ENCODE measurements around the gene KLC3.

KLC3 gene

GRCh38 chr19:45346449-45346848 is 5.9 kb downstream of the KLC3 start:
- DNase-seq: no peak
- Histone ChIP-seq H3K27me3 (peaks cover 21% of the 10 kb centered on the region), H3K36me3 (no peaks in the 10 kb centered on the region; the same call in 1 of the 2 replicates), H3K4me3 (ENCODE audit: low read depth, low read length) (no peak overlapping the region), H3K4me1 (no peaks in the 10 kb centered on the region), H3K9me3 (no peaks in the 10 kb centered on the region)
- TF ChIP-seq, protein P1, sequence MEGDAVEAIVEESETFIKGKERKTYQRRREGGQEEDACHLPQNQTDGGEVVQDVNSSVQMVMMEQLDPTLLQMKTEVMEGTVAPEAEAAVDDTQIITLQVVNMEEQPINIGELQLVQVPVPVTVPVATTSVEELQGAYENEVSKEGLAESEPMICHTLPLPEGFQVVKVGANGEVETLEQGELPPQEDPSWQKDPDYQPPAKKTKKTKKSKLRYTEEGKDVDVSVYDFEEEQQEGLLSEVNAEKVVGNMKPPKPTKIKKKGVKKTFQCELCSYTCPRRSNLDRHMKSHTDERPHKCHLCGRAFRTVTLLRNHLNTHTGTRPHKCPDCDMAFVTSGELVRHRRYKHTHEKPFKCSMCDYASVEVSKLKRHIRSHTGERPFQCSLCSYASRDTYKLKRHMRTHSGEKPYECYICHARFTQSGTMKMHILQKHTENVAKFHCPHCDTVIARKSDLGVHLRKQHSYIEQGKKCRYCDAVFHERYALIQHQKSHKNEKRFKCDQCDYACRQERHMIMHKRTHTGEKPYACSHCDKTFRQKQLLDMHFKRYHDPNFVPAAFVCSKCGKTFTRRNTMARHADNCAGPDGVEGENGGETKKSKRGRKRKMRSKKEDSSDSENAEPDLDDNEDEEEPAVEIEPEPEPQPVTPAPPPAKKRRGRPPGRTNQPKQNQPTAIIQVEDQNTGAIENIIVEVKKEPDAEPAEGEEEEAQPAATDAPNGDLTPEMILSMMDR (IDR thresholded peaks at IDR 0.05; ENCODE audit: low read depth, low read length): 0 out of 2 replicates have a peak, but pooled peaks have one; percentile 3

DNA sequence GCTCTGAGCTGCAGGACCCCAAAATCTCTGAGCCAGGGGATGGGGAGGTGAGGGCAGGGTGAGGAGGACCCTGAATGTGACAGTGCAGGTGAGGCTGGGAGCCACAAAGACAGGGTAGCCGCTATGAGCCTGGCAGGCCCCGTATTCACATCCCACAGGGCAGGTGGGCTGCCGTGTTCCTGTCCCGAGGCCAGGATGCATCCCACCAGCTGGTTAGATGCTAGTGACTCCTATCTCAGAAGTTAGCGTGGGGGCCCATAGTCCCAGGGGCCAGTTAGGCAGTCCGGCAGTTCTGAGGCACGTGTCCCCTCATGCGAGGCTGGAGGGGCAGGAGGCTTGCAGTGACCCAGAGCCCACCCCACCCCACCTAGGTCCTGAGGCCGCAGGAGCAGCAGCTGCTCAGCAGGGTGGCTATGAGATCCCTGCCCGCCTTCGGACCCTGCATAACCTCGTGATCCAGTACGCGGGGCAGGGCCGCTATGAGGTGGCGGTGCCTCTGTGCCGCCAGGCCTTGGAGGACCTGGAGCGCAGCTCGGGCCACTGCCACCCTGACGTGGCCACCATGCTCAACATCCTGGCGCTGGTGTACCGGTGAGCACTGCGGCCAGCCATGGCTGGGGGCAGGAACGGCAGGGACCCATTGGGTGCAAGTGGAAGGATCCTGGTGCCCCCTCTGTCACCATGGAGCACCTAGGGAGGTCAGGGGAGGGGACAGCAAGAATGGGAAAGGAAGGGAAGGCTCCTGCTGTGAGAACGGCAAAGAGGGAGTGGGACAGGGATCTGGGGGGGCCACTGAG is 7.2 kb downstream of the KLC3 start:
- no peaks in the 10 kb centered on the region for H3K4me1 ChIP-seq
- H3K36me3 ChIP-seq: no peaks in the 10 kb centered on the region; the same call in 1 of the 2 replicates
- H3K9me3 ChIP-seq: no peaks in the 10 kb centered on the region

GRCh38 chr19:45348367-45349125 is 8.0 kb downstream of the KLC3 start:
- TF ChIP-seq, protein P1 (IDR thresholded peaks at IDR 0.05; ENCODE audit: low read depth, low read length): no peak
- no peaks in the 10 kb centered on the region; the same call in 1 of the 2 replicates for H3K36me3 ChIP-seq
- no peaks in the 10 kb centered on the region for H3K9me3 ChIP-seq
- H3K4me3 ChIP-seq (ENCODE audit: low read depth, low read length): no peak overlapping the region
- no peak for DNase-seq
- H3K27me3 ChIP-seq: peaks cover 21% of the 10 kb centered on the region
- no peaks in the 10 kb centered on the region for H3K4me1 ChIP-seq

More for the DNA sequence above, 7.2 kb downstream of the KLC3 start:
- DNase-seq: no peak
- H3K4me3 ChIP-seq (ENCODE audit: low read depth, low read length): no peak overlapping the region
- peaks cover 21% of the 10 kb centered on the region for H3K27me3 ChIP-seq
- TF ChIP-seq, protein P1 (IDR thresholded peaks at IDR 0.05; ENCODE audit: low read depth, low read length): no peak

DNA sequence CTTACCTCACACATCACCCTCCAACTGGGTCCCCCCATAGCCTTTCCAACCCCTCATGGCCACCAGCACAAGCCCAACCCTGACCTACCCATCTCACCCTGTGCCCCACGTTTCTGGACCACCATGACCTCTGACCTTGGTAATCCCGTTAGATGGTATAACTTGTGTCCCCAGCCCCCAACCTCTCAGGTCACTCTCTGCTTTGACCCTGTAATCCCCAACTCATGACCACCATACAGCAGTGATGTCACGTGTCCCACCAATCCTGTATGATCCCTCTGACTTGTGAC is 8.5 kb downstream of the KLC3 start:
- Histone ChIP-seq H3K4me3 (ENCODE audit: low read depth, low read length) (no peak overlapping the region), H3K36me3 (peaks cover under 1% of the 10 kb centered on the region; the same call in 1 of the 2 replicates), H3K4me1 (no peaks in the 10 kb centered on the region), H3K9me3 (no peaks in the 10 kb centered on the region), H3K27me3 (peaks cover 21% of the 10 kb centered on the region)
- TF ChIP-seq, protein P1 (IDR thresholded peaks at IDR 0.05; ENCODE audit: low read depth, low read length): no peak
- no peak for DNase-seq

- no peaks in the 10 kb centered on the region for H3K4me1 ChIP-seq
- no peaks in the 10 kb centered on the region for H3K9me3 ChIP-seq
- peaks cover 5% of the 10 kb centered on the region; the same call in 1 of the 2 replicates for H3K36me3 ChIP-seq
- H3K27me3 ChIP-seq: peaks cover 21% of the 10 kb centered on the region
- TF ChIP-seq, protein P1 (IDR thresholded peaks at IDR 0.05; ENCODE audit: low read depth, low read length): no peak
- no peak overlapping the region for H3K4me3 ChIP-seq (ENCODE audit: low read depth, low read length)
- no peak for DNase-seq
These were observed 8.9 kb downstream of the KLC3 start for GRCh38 chr19:45349430-45349941.
